Neural cell (in vitro differentiated cells): ENCODE measurements around the gene RCL1.

ENCODE experiments used
- CTCF ChIP-seq: fragments of 450-650 bp; IDR thresholded peaks from 2 replicates; pipeline ENCODE4 v1.5.1; 2014; ENCODE audit warnings: antibody characterized with exemption, mild to moderate bottlenecking, moderate library complexity; ENCODE audit not compliant: poor library complexity, severe bottlenecking
- EZH2 ChIP-seq: fragments of 200-600, 300-800 bp; shearing (Covaris generic), sonication (generic); IDR thresholded peaks from 2 replicates; pipeline ENCODE4 v1.6.1; 2014; ENCODE audit warnings: antibody characterized with exemption, low read length, borderline replicate concordance, mild to moderate bottlenecking; ENCODE audit not compliant: insufficient read depth, poor library complexity, severe bottlenecking
- MXI1 ChIP-seq: fragments of 450-650 bp; conservative IDR thresholded peaks from 2 replicates; pipeline ENCODE4 v1.6.1; 2014; ENCODE audit warnings: antibody characterized with exemption, mild to moderate bottlenecking; ENCODE audit not compliant: poor library complexity, severe bottlenecking
- TAF1 ChIP-seq: IDR thresholded peaks from 2 replicates; pipeline ENCODE4 v1.6.1; 2012; ENCODE audit warnings: low read depth

- TF ChIP-seq CTCF (no peak), MXI1 (no peak), EZH2 (no peak), TAF1 (no peak)
Observed at GRCh38 chr9:4797854-4798150, 5.1 kb downstream of the RCL1 start.
